ENCODE results near the gene DAB1.
"Not testable (repeated sequence)": the region's sequence is repeated elsewhere in the genome, so short reads cannot be mapped to it uniquely, and the experiment has no call there.

The DAB1 gene

DNA sequence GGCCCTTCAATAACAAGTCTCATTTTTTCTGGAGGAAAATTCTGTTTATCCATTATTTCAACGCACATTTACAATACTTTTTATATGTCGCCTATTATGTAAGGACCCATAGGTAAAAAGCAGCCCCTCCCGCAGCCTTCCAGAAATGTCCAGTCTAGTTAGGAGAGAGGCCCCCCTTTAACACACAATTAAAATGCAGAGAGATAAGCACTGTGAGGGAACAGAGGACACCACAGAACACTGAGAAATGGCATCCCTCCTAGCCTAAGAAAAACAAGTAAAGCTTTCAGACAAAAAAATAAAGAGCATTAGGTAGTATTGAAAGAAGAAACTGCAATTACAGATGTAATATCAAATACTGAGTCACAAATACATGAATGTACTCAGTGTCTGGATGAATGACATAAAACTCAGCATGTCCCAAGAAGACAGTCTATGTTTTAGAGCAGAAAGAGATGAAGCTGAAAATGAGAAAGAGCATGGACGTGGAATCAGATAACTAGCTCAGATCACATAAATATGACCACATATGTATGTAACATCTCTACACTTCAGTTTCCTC is 62.9 kb downstream of the DAB1 start:
- TF ChIP-seq, protein P1, sequence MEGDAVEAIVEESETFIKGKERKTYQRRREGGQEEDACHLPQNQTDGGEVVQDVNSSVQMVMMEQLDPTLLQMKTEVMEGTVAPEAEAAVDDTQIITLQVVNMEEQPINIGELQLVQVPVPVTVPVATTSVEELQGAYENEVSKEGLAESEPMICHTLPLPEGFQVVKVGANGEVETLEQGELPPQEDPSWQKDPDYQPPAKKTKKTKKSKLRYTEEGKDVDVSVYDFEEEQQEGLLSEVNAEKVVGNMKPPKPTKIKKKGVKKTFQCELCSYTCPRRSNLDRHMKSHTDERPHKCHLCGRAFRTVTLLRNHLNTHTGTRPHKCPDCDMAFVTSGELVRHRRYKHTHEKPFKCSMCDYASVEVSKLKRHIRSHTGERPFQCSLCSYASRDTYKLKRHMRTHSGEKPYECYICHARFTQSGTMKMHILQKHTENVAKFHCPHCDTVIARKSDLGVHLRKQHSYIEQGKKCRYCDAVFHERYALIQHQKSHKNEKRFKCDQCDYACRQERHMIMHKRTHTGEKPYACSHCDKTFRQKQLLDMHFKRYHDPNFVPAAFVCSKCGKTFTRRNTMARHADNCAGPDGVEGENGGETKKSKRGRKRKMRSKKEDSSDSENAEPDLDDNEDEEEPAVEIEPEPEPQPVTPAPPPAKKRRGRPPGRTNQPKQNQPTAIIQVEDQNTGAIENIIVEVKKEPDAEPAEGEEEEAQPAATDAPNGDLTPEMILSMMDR (IDR thresholded peaks at IDR 0.05; ENCODE audit: low read depth, low read length, missing control alignments) = no peak
- DNase-seq (ENCODE audit: extremely low read depth, low read depth) = no peak
- no peak overlapping the region for H3K4me3 ChIP-seq (replicated peaks; ENCODE audit: low read depth, low read length)

DNA sequence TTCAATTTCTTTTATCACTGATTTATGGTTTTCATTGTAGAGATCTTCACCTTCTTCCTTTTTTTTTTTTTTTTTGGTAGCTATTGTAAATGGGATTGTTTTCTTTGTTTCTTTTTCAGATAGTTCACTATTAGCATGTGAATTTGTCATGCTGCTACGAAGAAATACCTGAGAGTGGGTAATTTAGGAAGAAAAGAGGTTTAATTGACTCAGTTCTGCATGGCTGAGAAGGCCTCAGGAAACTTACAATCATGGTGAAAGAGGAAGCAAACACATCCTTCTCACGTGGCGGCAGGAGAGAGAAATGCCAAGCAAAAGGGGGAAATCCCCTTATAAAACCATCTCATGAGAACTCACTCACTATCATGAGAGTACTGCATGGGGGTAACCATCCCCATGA is 66.4 kb downstream of the DAB1 start:
- H3K4me3 ChIP-seq (replicated peaks; ENCODE audit: low read depth, low read length) = no peak overlapping the region
- DNase-seq (ENCODE audit: extremely low read depth, low read depth) = no peak
- TF ChIP-seq, protein P1 (IDR thresholded peaks at IDR 0.05; ENCODE audit: low read depth, low read length, missing control alignments) = no peak

DNA sequence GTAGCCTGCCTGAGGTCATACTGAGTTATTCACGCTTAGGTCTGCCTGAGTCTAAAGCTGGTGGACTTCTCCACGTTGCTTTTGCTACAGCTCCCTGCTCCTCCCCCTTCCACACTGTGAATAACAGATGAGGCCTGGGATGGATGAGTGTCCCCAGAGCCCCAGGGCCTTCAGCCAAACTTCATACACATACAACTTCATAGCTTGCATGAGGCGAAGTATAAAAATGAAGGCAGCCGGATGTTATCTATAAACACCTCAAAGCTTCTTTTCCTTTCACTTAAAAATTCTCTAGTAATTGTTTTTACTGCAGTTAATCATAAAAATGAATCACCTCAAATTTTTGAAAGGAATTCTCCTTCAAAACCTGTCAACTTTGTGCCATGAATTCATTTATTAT is 70.2 kb downstream of the DAB1 start:
- TF ChIP-seq, protein P1 (IDR thresholded peaks at IDR 0.05; ENCODE audit: low read depth, low read length, missing control alignments) = no peak
- no peak for DNase-seq (ENCODE audit: extremely low read depth, low read depth)
- H3K4me3 ChIP-seq (replicated peaks; ENCODE audit: low read depth, low read length) = no peak overlapping the region

DNA sequence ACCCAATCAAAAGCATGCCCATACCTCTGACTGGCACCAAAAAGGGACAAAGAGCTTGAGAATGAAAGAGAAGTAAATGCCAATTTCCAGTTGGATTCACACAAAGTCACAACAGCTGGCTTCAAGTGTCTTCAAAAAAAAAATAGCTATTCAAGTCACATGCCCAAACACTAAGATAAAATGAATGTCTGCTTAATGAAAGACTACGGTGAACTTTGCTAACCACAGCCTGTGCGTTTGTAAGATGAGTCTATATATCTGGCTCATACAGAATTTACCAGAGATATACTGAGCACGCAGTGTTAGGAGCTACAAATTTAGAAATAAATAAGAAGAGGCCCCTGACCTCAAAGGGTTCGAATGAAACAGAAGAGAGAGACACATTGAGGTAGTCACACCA is 73.2 kb downstream of the DAB1 start:
- H3K4me3 ChIP-seq (replicated peaks; ENCODE audit: low read depth, low read length) = no peak overlapping the region
- no peak for DNase-seq (ENCODE audit: extremely low read depth, low read depth)
- TF ChIP-seq, protein P1 (IDR thresholded peaks at IDR 0.05; ENCODE audit: low read depth, low read length, missing control alignments) = no peak

DNA sequence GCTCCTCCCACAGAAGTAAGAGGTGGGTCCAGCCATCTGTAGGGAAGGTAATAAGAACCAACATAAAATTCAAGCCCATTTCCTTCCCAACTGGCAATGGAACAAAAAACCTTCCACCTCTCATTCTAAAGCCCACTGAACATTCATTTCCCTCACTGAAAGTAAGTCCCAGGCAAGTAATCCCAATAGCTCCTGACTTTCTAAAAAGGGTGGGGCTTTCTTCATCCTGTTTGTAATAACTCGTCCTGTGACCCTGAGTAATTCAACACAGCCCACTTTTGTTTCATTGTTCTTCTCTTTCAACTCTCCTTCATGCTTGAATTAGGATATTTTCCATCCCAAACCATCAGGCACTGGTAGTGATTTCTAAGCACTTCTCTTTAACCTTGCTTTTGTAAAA is 74.9 kb downstream of the DAB1 start:
- TF ChIP-seq, protein P1 (IDR thresholded peaks at IDR 0.05; ENCODE audit: low read depth, low read length, missing control alignments) = no peak
- no peak overlapping the region for H3K4me3 ChIP-seq (replicated peaks; ENCODE audit: low read depth, low read length)
- no peak for DNase-seq (ENCODE audit: extremely low read depth, low read depth)

DNA sequence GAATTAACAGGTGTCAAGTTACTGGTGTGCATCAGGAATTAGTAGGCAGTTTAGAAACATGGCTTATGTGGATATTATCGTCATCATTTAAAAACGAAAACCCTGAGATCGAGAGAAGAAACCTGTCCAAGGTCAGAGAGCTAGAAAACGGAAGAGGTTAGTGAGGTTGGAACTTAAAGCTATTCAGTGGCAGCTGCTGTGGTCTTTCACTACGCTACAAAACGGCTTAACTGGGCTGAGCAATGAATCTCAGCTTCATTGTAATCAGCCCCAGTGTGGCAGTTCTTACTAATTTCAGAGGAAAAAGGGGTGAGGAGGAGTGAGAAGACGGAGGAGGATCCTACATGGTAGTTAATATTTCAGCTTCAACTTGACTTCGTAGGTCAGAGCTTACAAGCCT is 77.9 kb downstream of the DAB1 start:
- DNase-seq (ENCODE audit: extremely low read depth, low read depth) = no peak
- no peak overlapping the region for H3K4me3 ChIP-seq (replicated peaks; ENCODE audit: low read depth, low read length)
- TF ChIP-seq, protein P1 (IDR thresholded peaks at IDR 0.05; ENCODE audit: low read depth, low read length, missing control alignments) = no peak

DNA sequence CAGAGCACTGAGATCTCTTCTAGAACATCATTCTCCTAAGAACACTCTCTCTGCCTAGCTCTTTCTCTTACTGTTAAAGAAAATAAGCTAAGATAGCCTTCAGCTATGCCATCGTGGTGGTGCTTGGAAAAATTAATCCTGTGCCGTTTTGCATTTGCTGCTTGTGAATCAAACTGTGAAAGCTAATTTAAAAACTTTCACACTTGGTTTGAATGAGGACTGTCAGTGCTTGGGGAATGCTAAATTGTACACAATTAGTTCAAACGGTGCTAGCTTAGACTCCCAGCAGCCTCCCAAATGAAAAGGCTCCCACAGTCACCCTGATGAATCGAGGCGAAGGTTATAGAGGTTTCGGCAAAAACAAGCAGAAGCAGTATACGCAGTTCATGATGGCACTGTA is 79.6 kb downstream of the DAB1 start:
- DNase-seq (ENCODE audit: extremely low read depth, low read depth) = no peak
- TF ChIP-seq, protein P1 (IDR thresholded peaks at IDR 0.05; ENCODE audit: low read depth, low read length, missing control alignments) = no peak

DNA sequence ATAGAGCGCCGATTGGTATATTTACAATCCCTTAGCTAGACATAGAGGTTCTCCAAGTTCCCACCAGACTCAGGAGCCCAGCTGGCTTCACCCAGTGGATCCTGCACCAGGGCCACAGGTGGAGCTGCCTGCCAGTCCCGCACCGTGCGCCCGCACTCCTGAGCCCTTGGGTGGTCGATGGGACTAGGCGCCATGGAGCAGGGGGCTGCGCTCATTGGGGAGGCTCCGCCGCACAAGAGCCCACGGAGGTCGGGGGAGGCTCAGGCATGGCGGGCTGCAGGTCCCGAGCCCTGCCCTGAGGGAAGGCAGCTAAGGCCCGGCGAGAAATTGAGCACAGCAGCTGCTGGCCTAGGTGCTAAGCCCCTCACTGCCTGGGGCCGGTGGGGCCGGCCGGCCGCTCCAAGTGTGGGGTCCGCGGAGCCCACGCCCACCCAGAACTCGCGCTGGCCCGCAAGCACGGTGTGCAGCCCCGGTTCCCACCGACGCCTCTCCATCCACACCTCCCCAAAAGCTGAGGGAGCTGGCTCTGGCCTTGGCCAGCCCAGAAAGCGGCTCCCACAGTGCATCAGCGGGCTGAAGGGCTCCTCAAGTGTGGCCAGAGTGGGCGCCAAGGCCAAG is 80.5 kb downstream of the DAB1 start:
- DNase-seq (ENCODE audit: extremely low read depth, low read depth); H3K4me3 ChIP-seq (replicated peaks; ENCODE audit: low read depth, low read length): not testable (repeated sequence)

More for the DNA sequence above, 79.6 kb downstream of the DAB1 start:
- no peak overlapping the region for H3K4me3 ChIP-seq (replicated peaks; ENCODE audit: low read depth, low read length)
